CD4-positive, alpha-beta T cell treated with Interleukin-17A for 4 hours (primary cell): ENCODE data around the gene LRP2BP.
"Not testable (repeated sequence)": the region's sequence is repeated elsewhere in the genome, so short reads cannot be mapped to it uniquely, and the experiment has no call there.

ENCODE experiments used
- DNase-seq: peaks from one replicate; pipeline ENCODE4 v3.0.0-alpha.2; 2020; ENCODE audit warnings: mixed read lengths

The LRP2BP gene

GRCh38 chr4:185358959-185359358, 36.8 kb downstream of the LRP2BP start:
- no peak for DNase-seq

GRCh38 chr4:185358514-185358913, 37.2 kb downstream of the LRP2BP start:
- DNase-seq = no peak

GRCh38 chr4:185357733-185358440, 37.8 kb downstream of the LRP2BP start:
- DNase-seq = no peak

GRCh38 chr4:185357211-185357610, 38.5 kb downstream of the LRP2BP start:
- no peak for DNase-seq

GRCh38 chr4:185352741-185353140, 43.0 kb downstream of the LRP2BP start:
- DNase-seq = no peak

GRCh38 chr4:185352202-185352601, 43.5 kb downstream of the LRP2BP start:
- DNase-seq = no peak

- no peak for DNase-seq
Observed at GRCh38 chr4:185351691-185352090, 44.0 kb downstream of the LRP2BP start.

GRCh38 chr4:185346975-185347601, 48.6 kb downstream of the LRP2BP start:
- DNase-seq = no peak

GRCh38 chr4:185344743-185345538, 50.8 kb downstream of the LRP2BP start:
- no peak for DNase-seq

- no peak for DNase-seq
Observed at GRCh38 chr4:185343726-185344581, 51.8 kb downstream of the LRP2BP start.

- no peak for DNase-seq
Observed at GRCh38 chr4:185341841-185342240, 53.9 kb downstream of the LRP2BP start.

- DNase-seq = no peak
Observed at GRCh38 chr4:185341377-185341776, 54.3 kb downstream of the LRP2BP start.

- DNase-seq = no peak
Observed at GRCh38 chr4:185339941-185340340, 55.8 kb downstream of the LRP2BP start.

- DNase-seq = no peak
Observed at GRCh38 chr4:185335579-185335978, 60.1 kb downstream of the LRP2BP start.

- DNase-seq = no peak
Observed at GRCh38 chr4:185334326-185334725, 61.4 kb downstream of the LRP2BP start.

GRCh38 chr4:185332575-185333464, 62.9 kb downstream of the LRP2BP start:
- DNase-seq = no peak

GRCh38 chr4:185329879-185330510, 65.7 kb downstream of the LRP2BP start:
- not testable (repeated sequence) for DNase-seq

- DNase-seq = no peak
Observed at GRCh38 chr4:185328586-185328985, 67.1 kb downstream of the LRP2BP start.

GRCh38 chr4:185325721-185326120, 70.0 kb downstream of the LRP2BP start:
- DNase-seq = not testable (repeated sequence)

- DNase-seq = not testable (repeated sequence)
Observed at GRCh38 chr4:185324361-185324760, 71.4 kb downstream of the LRP2BP start.

GRCh38 chr4:185323606-185324005, 72.1 kb downstream of the LRP2BP start:
- no peak for DNase-seq
